Gastrocnemius medialis (tissue), 4 donors: ENCODE measurements around the gene RBM18.

ENCODE experiments used
- CTCF ChIP-seq, 5 experiments: fragments of 450-650 bp in 3 of 5; fragments of 200-600 bp in 2 of 5; sonication (generic) in 2 of 5; IDR thresholded peaks in 4 of 5; conservative IDR thresholded peaks in 1 of 5; 1 replicate in 4 of 5; 2 replicates in 1 of 5; pipeline ENCODE4 v1.5.1; 2016 to 2019; ENCODE audit warnings: antibody characterized with exemption in 5 of 5, mild to moderate bottlenecking in 3 of 5, moderate library complexity in 3 of 5
- POLR2A ChIP-seq, 2 donors: fragments of 450-650 bp; IDR thresholded peaks; one replicate each; pipeline ENCODE4 v1.6.1; 2017; ENCODE audit warnings: antibody characterized with exemption in 2 of 2, mild to moderate bottlenecking in 2 of 2, moderate library complexity in 2 of 2

- TF ChIP-seq CTCF (IDR thresholded peaks at IDR 0.05 in 4 of 5, conservative IDR thresholded peaks at IDR 0.05 in 1 of 5) (no peak), POLR2A (IDR thresholded peaks at IDR 0.05) (no peak)
Measured at GRCh38 chr9:122228191-122228567, 36.5 kb downstream of the RBM18 start.
